ENCODE results near the gene SERPINF2. TPM values are rescaled to one million over a fixed set of nuclear protein-coding genes. Genes with fewer than 3 reads are reported as not detected.
"Not testable (repeated sequence)": the region's sequence is repeated elsewhere in the genome, so short reads cannot be mapped to it uniquely, and the experiment has no call there.

SERPINF2 gene
- total and polyA plus RNA-seq, 2 donors (not counting 1 experiment from before 2014, with no cell fraction given) = 0.06 to 0.17 TPM

- TF ChIP-seq CTCF (conservative IDR thresholded peaks at IDR 0.05 in 1 of 2, IDR thresholded peaks at IDR 0.05 in 1 of 2; ENCODE audit: low read depth in 1 of 2, low read length in 2 of 2) = no peak
- no peak for TF ChIP-seq EZH2 (IDR thresholded peaks at IDR 0.05; ENCODE audit: low read length, missing control alignments)
Observed at GRCh38 chr17:1705004-1705403, 37.7 kb upstream of the SERPINF2 start.

GRCh38 chr17:1707107-1707506 is 35.6 kb upstream of the SERPINF2 start:
- peaks cover 6% of the 10 kb centered on the region for H3K79me2 ChIP-seq (ENCODE audit: control insufficient read depth, insufficient read depth, low read length)
- no peaks in the 10 kb centered on the region for H3K9me3 ChIP-seq (ENCODE audit: control insufficient read depth, insufficient read depth, low read depth, low read length)
- peaks cover 6% of the 10 kb centered on the region for H3K36me3 ChIP-seq (ENCODE audit: control insufficient read depth, insufficient read depth, low read length)
- no peaks in the 10 kb centered on the region for H3K27me3 ChIP-seq (ENCODE audit: control insufficient read depth, insufficient read depth, low read length)
- H4K20me1 ChIP-seq (ENCODE audit: control insufficient read depth, extremely low read depth, insufficient read depth, low read length) = peaks cover under 1% of the 10 kb centered on the region
- no peaks in the 10 kb centered on the region for H3K4me1 ChIP-seq (ENCODE audit: control insufficient read depth, extremely low read depth, insufficient read depth, low read length)
- no peak overlapping the region for H3K4me2 ChIP-seq (ENCODE audit: extremely low read depth, insufficient read depth, low read length)
- no peak overlapping the region for H3K4me3 ChIP-seq (replicated peaks in 1 of 4; ENCODE audit: control extremely low read depth in 1 of 4, insufficient read depth in 1 of 4, low read depth in 3 of 4, low read length in 4 of 4)
- no peak for TF ChIP-seq CTCF (conservative IDR thresholded peaks at IDR 0.05 in 1 of 2, IDR thresholded peaks at IDR 0.05 in 1 of 2; ENCODE audit: low read depth in 1 of 2, low read length in 2 of 2)
- no peak for TF ChIP-seq EZH2 (IDR thresholded peaks at IDR 0.05; ENCODE audit: low read length, missing control alignments)
- H2AFZ ChIP-seq (ENCODE audit: low read length) = no peak overlapping the region
- H3K27ac ChIP-seq (ENCODE audit: insufficient read depth, low read length) = no peak overlapping the region
- no peak for DNase-seq (ENCODE audit: low read depth in 2 of 2)
- no peak overlapping the region for H3K9ac ChIP-seq (ENCODE audit: insufficient read depth, low read length)

More at GRCh38 chr17:1705004-1705403, 37.7 kb upstream of the SERPINF2 start:
- H3K4me2 ChIP-seq (ENCODE audit: extremely low read depth, insufficient read depth, low read length) = no peak overlapping the region
- H3K9me3 ChIP-seq (ENCODE audit: control insufficient read depth, insufficient read depth, low read depth, low read length) = no peaks in the 10 kb centered on the region
- no peak for DNase-seq (ENCODE audit: low read depth in 2 of 2)
- no peak overlapping the region for H2AFZ ChIP-seq (ENCODE audit: low read length)
- H3K36me3 ChIP-seq (ENCODE audit: control insufficient read depth, insufficient read depth, low read length) = peaks cover 3% of the 10 kb centered on the region
- no peaks in the 10 kb centered on the region for H3K27me3 ChIP-seq (ENCODE audit: control insufficient read depth, insufficient read depth, low read length)
- no peaks in the 10 kb centered on the region for H4K20me1 ChIP-seq (ENCODE audit: control insufficient read depth, extremely low read depth, insufficient read depth, low read length)
- H3K4me1 ChIP-seq (ENCODE audit: control insufficient read depth, extremely low read depth, insufficient read depth, low read length) = no peaks in the 10 kb centered on the region
- no peak overlapping the region for H3K4me3 ChIP-seq (replicated peaks in 1 of 4; ENCODE audit: control extremely low read depth in 1 of 4, insufficient read depth in 1 of 4, low read depth in 3 of 4, low read length in 4 of 4)
- no peak overlapping the region for H3K9ac ChIP-seq (ENCODE audit: insufficient read depth, low read length)
- no peak overlapping the region for H3K27ac ChIP-seq (ENCODE audit: insufficient read depth, low read length)
- no peaks in the 10 kb centered on the region for H3K79me2 ChIP-seq (ENCODE audit: control insufficient read depth, insufficient read depth, low read length)

GRCh38 chr17:1708791-1709346 is 33.8 kb upstream of the SERPINF2 start:
- not testable (repeated sequence) for H3K27ac ChIP-seq (ENCODE audit: insufficient read depth, low read length); H3K4me3 ChIP-seq (replicated peaks in 1 of 4; ENCODE audit: control extremely low read depth in 1 of 4, insufficient read depth in 1 of 4, low read depth in 3 of 4, low read length in 4 of 4); DNase-seq (ENCODE audit: low read depth in 2 of 2); H3K27me3 ChIP-seq (ENCODE audit: control insufficient read depth, insufficient read depth, low read length); H2AFZ ChIP-seq (ENCODE audit: low read length); H4K20me1 ChIP-seq (ENCODE audit: control insufficient read depth, extremely low read depth, insufficient read depth, low read length); H3K4me2 ChIP-seq (ENCODE audit: extremely low read depth, insufficient read depth, low read length); H3K9ac ChIP-seq (ENCODE audit: insufficient read depth, low read length); H3K9me3 ChIP-seq (ENCODE audit: control insufficient read depth, insufficient read depth, low read depth, low read length)
- H3K36me3 ChIP-seq (ENCODE audit: control insufficient read depth, insufficient read depth, low read length) = peaks cover 21% of the 10 kb centered on the region
- peaks cover 17% of the 10 kb centered on the region for H3K4me1 ChIP-seq (ENCODE audit: control insufficient read depth, extremely low read depth, insufficient read depth, low read length)
- peaks cover 23% of the 10 kb centered on the region for H3K79me2 ChIP-seq (ENCODE audit: control insufficient read depth, insufficient read depth, low read length)

Data from fibroblast of lung (primary cell).